ENCODE data around the gene DPYD.

DPYD gene

DNA sequence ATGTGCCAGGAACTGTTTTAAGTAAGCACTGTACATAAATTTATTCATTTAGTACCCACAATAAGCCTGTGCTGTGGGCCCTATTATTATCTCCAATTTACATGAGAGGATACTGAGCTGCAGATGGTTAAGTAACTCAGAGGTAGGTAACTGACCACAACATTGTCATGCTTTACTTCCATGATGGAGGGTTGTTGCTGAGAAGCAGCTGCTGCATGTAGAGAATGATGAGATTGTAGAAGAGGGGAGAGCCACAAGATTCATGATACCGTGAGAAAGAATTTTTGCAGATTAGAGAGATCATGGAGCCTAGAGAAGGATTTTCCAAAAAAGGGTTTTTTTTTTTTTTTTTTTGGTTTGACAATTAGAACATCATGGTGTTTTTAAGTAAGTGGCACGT lies 886.2 kb downstream of the DPYD start:
- DNase-seq (ENCODE audit: insufficient read length, low spot score): no peak
- TF ChIP-seq PAX5 (IDR thresholded peaks at IDR 0.05; ENCODE audit: insufficient read depth, low read length, severe bottlenecking): no peak
- TF ChIP-seq POLR2AphosphoS5 (IDR thresholded peaks at IDR 0.05; ENCODE audit: low read depth, low read length): no peak
- TF ChIP-seq POLR2A (IDR thresholded peaks at IDR 0.05; ENCODE audit: low read depth, low read length): no peak
- TF ChIP-seq SPI1 (IDR thresholded peaks at IDR 0.05; ENCODE audit: low read depth, low read length): no peak
- no peak for TF ChIP-seq TAF1 (IDR thresholded peaks at IDR 0.05; ENCODE audit: low read depth, low read length)
- no peak for FAIRE-seq

DNA sequence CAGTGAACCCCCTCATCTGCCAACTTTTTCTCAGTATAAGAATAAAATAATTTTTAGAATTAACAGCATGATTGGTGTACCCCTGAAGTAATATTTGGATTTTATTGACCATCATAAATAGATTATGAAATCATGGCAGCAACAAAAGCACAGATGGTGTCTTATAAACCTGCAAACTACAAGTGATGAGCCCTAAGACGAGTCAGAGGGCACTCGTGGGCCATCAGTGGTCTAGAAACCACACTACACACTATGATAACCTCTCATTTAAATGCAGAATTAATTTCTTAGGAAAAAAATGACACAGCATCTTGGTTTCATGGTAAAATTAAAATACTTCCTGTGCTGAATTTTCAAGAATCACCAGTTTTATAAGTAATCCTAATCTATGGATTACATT lies 886.9 kb downstream of the DPYD start:
- DNase-seq (ENCODE audit: insufficient read length, low spot score) (no peak), FAIRE-seq (no peak)
- TF ChIP-seq POLR2AphosphoS5 (IDR thresholded peaks at IDR 0.05; ENCODE audit: low read depth, low read length) (no peak), PAX5 (IDR thresholded peaks at IDR 0.05; ENCODE audit: insufficient read depth, low read length, severe bottlenecking) (no peak), POLR2A (IDR thresholded peaks at IDR 0.05; ENCODE audit: low read depth, low read length) (no peak), SPI1 (IDR thresholded peaks at IDR 0.05; ENCODE audit: low read depth, low read length) (no peak), POU2F2 (IDR thresholded peaks at IDR 0.05; ENCODE audit: low read depth, low read length) (no peak), TAF1 (IDR thresholded peaks at IDR 0.05; ENCODE audit: low read depth, low read length) (no peak)
